SK-N-SH treated with all-trans-retinoic acid at 6 μM for 48 hours (cell line): ENCODE results near the gene XAGE3.

Experiments used
- ATAC-seq: fragments of 200-7000 bp; cut with Tn5 transposase; 3 replicates; pipeline ENCODE4 v1.9.1; 2020; ENCODE audit warnings: mild to moderate bottlenecking, moderate library complexity
- ARNTL ChIP-seq: fragments of 450-650 bp; formaldehyde crosslinking; IDR thresholded peaks from 2 replicates; pipeline ENCODE4 v1.5.0; 2020; ENCODE audit warnings: low read depth, mild to moderate bottlenecking, moderate library complexity, borderline replicate concordance
- BACH2 ChIP-seq: fragments of 250-450 bp; sonication (Bioruptor Pico); IDR thresholded peaks from 2 replicates; pipeline ENCODE4 v1.9.0; 2021; ENCODE audit warnings: mild to moderate bottlenecking, borderline replicate concordance
- CSDC2 ChIP-seq: fragments of 250-450 bp; sonication (Bioruptor Pico); IDR thresholded peaks from 2 replicates; pipeline ENCODE4 v1.5.0; 2020; ENCODE audit warnings: mild to moderate bottlenecking, moderate library complexity
- ESRRG ChIP-seq: fragments of 250-450 bp; sonication (Bioruptor Pico); IDR thresholded peaks from 2 replicates; pipeline ENCODE4 v1.6.1; 2021; ENCODE audit warnings: mild to moderate bottlenecking
- GLIS3 ChIP-seq: fragments of 250-450 bp; sonication (Bioruptor Pico); IDR thresholded peaks from 2 replicates; pipeline ENCODE4 v1.5.0; 2020; ENCODE audit warnings: mild to moderate bottlenecking, moderate library complexity
- ISL1 ChIP-seq: fragments of 250-450 bp; sonication (Bioruptor Pico); IDR thresholded peaks from 2 replicates; pipeline ENCODE4 v2.1.2; 2022; ENCODE audit warnings: mild to moderate bottlenecking, moderate library complexity
- OSR1 ChIP-seq: fragments of 250-450 bp; sonication (Bioruptor Pico); IDR thresholded peaks from 2 replicates; pipeline ENCODE4 v1.8.0; 2022; ENCODE audit warnings: moderate library complexity, mild to moderate bottlenecking, inconsistent platforms
- PPARA ChIP-seq: fragments of 250-450 bp; sonication (Bioruptor Pico); IDR thresholded peaks from 2 replicates; pipeline ENCODE4 v1.5.0; 2020; ENCODE audit warnings: mild to moderate bottlenecking, borderline replicate concordance
- RARB ChIP-seq: fragments of 250-450 bp; sonication (Bioruptor Pico); IDR thresholded peaks from 2 replicates; pipeline ENCODE4 v1.8.0; 2021; ENCODE audit warnings: mild to moderate bottlenecking, moderate library complexity
- TCF4 ChIP-seq: fragments of 250-450 bp; sonication (Bioruptor Pico); IDR thresholded peaks from 2 replicates; pipeline ENCODE4 v1.8.0; 2021; ENCODE audit warnings: mild to moderate bottlenecking, moderate library complexity, borderline replicate concordance
- TOX ChIP-seq: fragments of 250-450 bp; sonication (Bioruptor Pico); IDR thresholded peaks from 2 replicates; pipeline ENCODE4 v1.8.0; 2021; ENCODE audit warnings: mild to moderate bottlenecking, moderate library complexity, borderline replicate concordance
- ZC3H10 ChIP-seq: fragments of 250-450 bp; sonication (Bioruptor Pico); IDR thresholded peaks from 2 replicates; pipeline ENCODE4 v1.5.1; 2021; ENCODE audit warnings: mild to moderate bottlenecking, moderate library complexity
- ZFP3 ChIP-seq: fragments of 250-450 bp; sonication (Bioruptor Pico); IDR thresholded peaks from 2 replicates; pipeline ENCODE4 v1.5.0; 2020; ENCODE audit warnings: mild to moderate bottlenecking, moderate library complexity
- ZFP30 ChIP-seq: fragments of 450-650 bp; formaldehyde crosslinking; IDR thresholded peaks from 2 replicates; pipeline ENCODE4 v1.5.0; 2022; ENCODE audit warnings: mild to moderate bottlenecking, moderate library complexity
- ZNF565 ChIP-seq: fragments of 450-650 bp; formaldehyde crosslinking; conservative IDR thresholded peaks from 2 replicates; pipeline ENCODE4 v1.5.0; 2020; ENCODE audit warnings: low read depth, mild to moderate bottlenecking, moderate library complexity
- ZNF70 ChIP-seq: fragments of 450-650 bp; formaldehyde crosslinking; IDR thresholded peaks from 2 replicates; pipeline ENCODE4 v1.5.0; 2020; ENCODE audit warnings: mild to moderate bottlenecking, moderate library complexity
- ZNF8 ChIP-seq: fragments of 450-650 bp; formaldehyde crosslinking; IDR thresholded peaks from 2 replicates; pipeline ENCODE4 v1.5.0; 2020; ENCODE audit warnings: mild to moderate bottlenecking, moderate library complexity
- TF ChIP-seq, protein P1 (sequence below): fragments of 250-450 bp; sonication (Bioruptor Pico); IDR thresholded peaks from 2 replicates; pipeline ENCODE4 v1.8.0; 2021; ENCODE audit warnings: low read depth, mild to moderate bottlenecking, moderate library complexity, borderline replicate concordance
- TF ChIP-seq, protein P2 (sequence below): fragments of 250-450 bp; sonication (Bioruptor Pico); IDR thresholded peaks from 2 replicates; pipeline ENCODE4 v1.5.0; 2020; ENCODE audit warnings: mild to moderate bottlenecking, moderate library complexity
- TF ChIP-seq, protein P3 (sequence below): fragments of 250-450 bp; sonication (Bioruptor Pico); IDR thresholded peaks from 2 replicates; pipeline ENCODE4 v1.5.1; 2020; ENCODE audit warnings: low read depth, mild to moderate bottlenecking, moderate library complexity
- TF ChIP-seq, protein P4 (sequence below): fragments of 250-450 bp; sonication (Bioruptor Pico); IDR thresholded peaks from 2 replicates; pipeline ENCODE4 v1.8.0; 2020; ENCODE audit warnings: mild to moderate bottlenecking, moderate library complexity, borderline replicate concordance

XAGE3 gene

GRCh38 chrX:52821079-52821760 is 46.7 kb downstream of the XAGE3 start:
- TF ChIP-seq BACH2 (CRISPR knock-in tag) (no peak), ZFP30 (CRISPR knock-in tag) (no peak), ISL1 (CRISPR knock-in tag) (no peak), GLIS3 (CRISPR knock-in tag) (no peak), CSDC2 (CRISPR knock-in tag) (no peak), ZFP3 (CRISPR knock-in tag) (no peak), PPARA (CRISPR knock-in tag) (no peak), ZC3H10 (CRISPR knock-in tag) (no peak), ZNF565 (no peak), ESRRG (CRISPR knock-in tag) (no peak), ARNTL (CRISPR knock-in tag) (no peak), OSR1 (CRISPR knock-in tag) (no peak), TCF4 (CRISPR knock-in tag) (no peak), ZNF8 (no peak)
- TF ChIP-seq, protein P1, sequence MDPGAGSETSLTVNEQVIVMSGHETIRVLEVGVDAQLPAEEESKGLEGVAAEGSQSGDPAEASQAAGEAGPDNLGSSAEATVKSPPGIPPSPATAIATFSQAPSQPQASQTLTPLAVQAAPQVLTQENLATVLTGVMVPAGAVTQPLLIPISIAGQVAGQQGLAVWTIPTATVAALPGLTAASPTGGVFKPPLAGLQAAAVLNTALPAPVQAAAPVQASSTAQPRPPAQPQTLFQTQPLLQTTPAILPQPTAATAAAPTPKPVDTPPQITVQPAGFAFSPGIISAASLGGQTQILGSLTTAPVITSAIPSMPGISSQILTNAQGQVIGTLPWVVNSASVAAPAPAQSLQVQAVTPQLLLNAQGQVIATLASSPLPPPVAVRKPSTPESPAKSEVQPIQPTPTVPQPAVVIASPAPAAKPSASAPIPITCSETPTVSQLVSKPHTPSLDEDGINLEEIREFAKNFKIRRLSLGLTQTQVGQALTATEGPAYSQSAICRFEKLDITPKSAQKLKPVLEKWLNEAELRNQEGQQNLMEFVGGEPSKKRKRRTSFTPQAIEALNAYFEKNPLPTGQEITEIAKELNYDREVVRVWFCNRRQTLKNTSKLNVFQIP (CRISPR knock-in tag), result no peak
- TF ChIP-seq, protein P2, sequence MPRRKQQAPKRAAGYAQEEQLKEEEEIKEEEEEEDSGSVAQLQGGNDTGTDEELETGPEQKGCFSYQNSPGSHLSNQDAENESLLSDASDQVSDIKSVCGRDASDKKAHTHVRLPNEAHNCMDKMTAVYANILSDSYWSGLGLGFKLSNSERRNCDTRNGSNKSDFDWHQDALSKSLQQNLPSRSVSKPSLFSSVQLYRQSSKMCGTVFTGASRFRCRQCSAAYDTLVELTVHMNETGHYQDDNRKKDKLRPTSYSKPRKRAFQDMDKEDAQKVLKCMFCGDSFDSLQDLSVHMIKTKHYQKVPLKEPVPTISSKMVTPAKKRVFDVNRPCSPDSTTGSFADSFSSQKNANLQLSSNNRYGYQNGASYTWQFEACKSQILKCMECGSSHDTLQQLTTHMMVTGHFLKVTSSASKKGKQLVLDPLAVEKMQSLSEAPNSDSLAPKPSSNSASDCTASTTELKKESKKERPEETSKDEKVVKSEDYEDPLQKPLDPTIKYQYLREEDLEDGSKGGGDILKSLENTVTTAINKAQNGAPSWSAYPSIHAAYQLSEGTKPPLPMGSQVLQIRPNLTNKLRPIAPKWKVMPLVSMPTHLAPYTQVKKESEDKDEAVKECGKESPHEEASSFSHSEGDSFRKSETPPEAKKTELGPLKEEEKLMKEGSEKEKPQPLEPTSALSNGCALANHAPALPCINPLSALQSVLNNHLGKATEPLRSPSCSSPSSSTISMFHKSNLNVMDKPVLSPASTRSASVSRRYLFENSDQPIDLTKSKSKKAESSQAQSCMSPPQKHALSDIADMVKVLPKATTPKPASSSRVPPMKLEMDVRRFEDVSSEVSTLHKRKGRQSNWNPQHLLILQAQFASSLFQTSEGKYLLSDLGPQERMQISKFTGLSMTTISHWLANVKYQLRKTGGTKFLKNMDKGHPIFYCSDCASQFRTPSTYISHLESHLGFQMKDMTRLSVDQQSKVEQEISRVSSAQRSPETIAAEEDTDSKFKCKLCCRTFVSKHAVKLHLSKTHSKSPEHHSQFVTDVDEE, result no peak
- TF ChIP-seq, protein P3, sequence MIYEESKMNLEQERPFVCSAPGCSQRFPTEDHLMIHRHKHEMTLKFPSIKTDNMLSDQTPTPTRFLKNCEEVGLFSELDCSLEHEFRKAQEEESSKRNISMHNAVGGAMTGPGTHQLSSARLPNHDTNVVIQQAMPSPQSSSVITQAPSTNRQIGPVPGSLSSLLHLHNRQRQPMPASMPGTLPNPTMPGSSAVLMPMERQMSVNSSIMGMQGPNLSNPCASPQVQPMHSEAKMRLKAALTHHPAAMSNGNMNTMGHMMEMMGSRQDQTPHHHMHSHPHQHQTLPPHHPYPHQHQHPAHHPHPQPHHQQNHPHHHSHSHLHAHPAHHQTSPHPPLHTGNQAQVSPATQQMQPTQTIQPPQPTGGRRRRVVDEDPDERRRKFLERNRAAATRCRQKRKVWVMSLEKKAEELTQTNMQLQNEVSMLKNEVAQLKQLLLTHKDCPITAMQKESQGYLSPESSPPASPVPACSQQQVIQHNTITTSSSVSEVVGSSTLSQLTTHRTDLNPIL (CRISPR knock-in tag), result no peak
- no peak for ATAC-seq

DNA sequence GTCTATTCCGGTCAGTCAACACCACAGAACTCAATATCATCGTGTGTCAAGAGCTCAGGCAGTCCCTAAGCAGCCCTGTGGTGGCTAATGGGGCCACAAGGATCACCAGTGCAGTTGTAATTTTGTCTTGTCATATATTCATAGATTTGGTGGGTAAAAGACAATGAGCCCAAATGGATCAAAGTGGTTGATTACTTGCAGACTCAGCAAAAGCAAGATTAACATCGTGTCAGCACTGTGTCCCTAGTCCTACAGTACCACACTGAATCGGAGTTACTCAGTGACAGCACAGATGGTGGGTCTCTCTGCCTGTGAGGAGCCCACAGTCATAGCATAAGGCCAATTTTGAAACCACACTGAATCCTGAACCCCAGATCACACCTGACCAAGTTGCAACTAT is 48.1 kb downstream of the XAGE3 start:
- no peak for TF ChIP-seq TOX
- no peak for TF ChIP-seq ZNF70
- no peak for TF ChIP-seq RARB (CRISPR knock-in tag)
- TF ChIP-seq ARNTL (CRISPR knock-in tag), result no peak
- no peak for TF ChIP-seq ZC3H10 (CRISPR knock-in tag)
- no peak for TF ChIP-seq ZFP30 (CRISPR knock-in tag)
- TF ChIP-seq, protein P3 (CRISPR knock-in tag), result no peak
- TF ChIP-seq GLIS3 (CRISPR knock-in tag), result no peak
- TF ChIP-seq OSR1 (CRISPR knock-in tag), result no peak
- TF ChIP-seq PPARA (CRISPR knock-in tag), result no peak
- TF ChIP-seq, protein P4, sequence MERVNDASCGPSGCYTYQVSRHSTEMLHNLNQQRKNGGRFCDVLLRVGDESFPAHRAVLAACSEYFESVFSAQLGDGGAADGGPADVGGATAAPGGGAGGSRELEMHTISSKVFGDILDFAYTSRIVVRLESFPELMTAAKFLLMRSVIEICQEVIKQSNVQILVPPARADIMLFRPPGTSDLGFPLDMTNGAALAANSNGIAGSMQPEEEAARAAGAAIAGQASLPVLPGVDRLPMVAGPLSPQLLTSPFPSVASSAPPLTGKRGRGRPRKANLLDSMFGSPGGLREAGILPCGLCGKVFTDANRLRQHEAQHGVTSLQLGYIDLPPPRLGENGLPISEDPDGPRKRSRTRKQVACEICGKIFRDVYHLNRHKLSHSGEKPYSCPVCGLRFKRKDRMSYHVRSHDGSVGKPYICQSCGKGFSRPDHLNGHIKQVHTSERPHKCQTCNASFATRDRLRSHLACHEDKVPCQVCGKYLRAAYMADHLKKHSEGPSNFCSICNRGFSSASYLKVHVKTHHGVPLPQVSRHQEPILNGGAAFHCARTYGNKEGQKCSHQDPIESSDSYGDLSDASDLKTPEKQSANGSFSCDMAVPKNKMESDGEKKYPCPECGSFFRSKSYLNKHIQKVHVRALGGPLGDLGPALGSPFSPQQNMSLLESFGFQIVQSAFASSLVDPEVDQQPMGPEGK (CRISPR knock-in tag), result no peak
- TF ChIP-seq, protein P2, result no peak
- ATAC-seq, result no peak
